GM23338 (cell line): ENCODE measurements around the gene HRAS.

Experiments used
- CREB1 ChIP-seq: fragments of 250-450 bp; sonication (Bioruptor Pico); IDR thresholded peaks from 2 replicates; pipeline ENCODE4 v1.5.0; 2020; ENCODE audit warnings: low read depth, mild to moderate bottlenecking, moderate library complexity
- EZH2 ChIP-seq: fragments of 200-600 bp; sonication (generic); IDR thresholded peaks from one replicate; pipeline ENCODE4 v1.8.0; 2017; ENCODE audit warnings: antibody characterized with exemption, mild to moderate bottlenecking, low read depth; ENCODE audit not compliant: unreplicated experiment
- EZH2phosphoT487 ChIP-seq: fragments of 200-600 bp; sonication (generic); IDR thresholded peaks from one replicate; pipeline ENCODE4 v1.8.1; 2018; ENCODE audit warnings: antibody characterized with exemption; ENCODE audit not compliant: unreplicated experiment
- JUNB ChIP-seq: IDR thresholded peaks from one replicate; pipeline ENCODE4 v1.6.1; 2016; ENCODE audit warnings: antibody characterized with exemption; ENCODE audit not compliant: unreplicated experiment
- NANOG ChIP-seq: IDR thresholded peaks from 2 replicates; pipeline ENCODE4 v1.6.1; 2016; ENCODE audit warnings: antibody characterized with exemption, borderline replicate concordance
- POLR2AphosphoS5 ChIP-seq: IDR thresholded peaks from 2 replicates; pipeline ENCODE4 v1.6.1; 2016; ENCODE audit warnings: antibody characterized with exemption, low read depth
- ZNF114 ChIP-seq: fragments of 250-450 bp; sonication (Bioruptor Pico); IDR thresholded peaks from 2 replicates; pipeline ENCODE4 v1.5.0; 2020; ENCODE audit warnings: mild to moderate bottlenecking, moderate library complexity
- ZNF331 ChIP-seq: fragments of 250-450 bp; sonication (Bioruptor Pico); IDR thresholded peaks from 2 replicates; pipeline ENCODE4 v1.5.0; 2020; ENCODE audit warnings: low read depth, mild to moderate bottlenecking, moderate library complexity
- TF ChIP-seq, protein P1 (sequence below), 2 experiments: fragments of 200-600 bp in 1 of 2; sonication (generic) in 1 of 2; conservative IDR thresholded peaks; 2 replicates each; pipeline versions ENCODE4 v1.5.1 to v1.6.1; 2016 to 2017; ENCODE audit warnings: antibody characterized with exemption in 2 of 2, low read depth in 2 of 2, mild to moderate bottlenecking in 2 of 2, moderate library complexity in 1 of 2
- TF ChIP-seq, protein P2 (sequence below): IDR thresholded peaks from one replicate; pipeline ENCODE4 v1.6.1; 2018; ENCODE audit warnings: antibody characterized with exemption; ENCODE audit not compliant: unreplicated experiment
- TF ChIP-seq, protein P3 (sequence below): IDR thresholded peaks from 2 replicates; pipeline ENCODE4 v1.6.1; 2016; ENCODE audit warnings: antibody characterized with exemption
- TF ChIP-seq, protein P4 (sequence below): fragments of 250-450 bp; sonication (Bioruptor Pico); IDR thresholded peaks from 2 replicates; pipeline ENCODE4 v1.5.0; 2020; ENCODE audit warnings: mild to moderate bottlenecking, moderate library complexity

DNA sequence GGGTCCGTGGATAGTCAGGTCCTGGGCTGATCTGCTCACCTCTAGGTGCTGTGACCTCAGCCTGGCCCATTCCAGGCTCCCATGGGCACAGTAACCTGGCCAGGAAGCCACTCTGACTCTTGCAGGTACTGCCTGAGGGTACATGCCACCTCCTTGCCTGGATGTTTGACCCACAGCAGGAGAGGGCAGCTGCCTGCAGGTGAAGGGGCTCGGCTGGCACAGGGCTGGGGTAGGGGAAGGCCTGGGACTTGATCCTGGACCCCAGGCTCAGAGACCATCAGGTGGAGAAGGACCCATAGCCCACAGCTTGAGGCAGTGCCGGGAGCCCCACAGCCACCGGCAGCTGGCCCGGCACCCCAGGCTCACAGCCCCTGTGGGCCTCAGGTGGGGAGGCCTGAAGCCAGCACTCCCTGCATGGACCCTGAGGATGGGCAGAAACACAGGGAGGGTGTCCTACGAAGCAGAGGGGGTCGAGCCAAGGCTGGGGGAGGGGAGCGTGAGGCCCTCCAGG lies 4.7 kb upstream of the HRAS start:
- TF ChIP-seq, protein P1, sequence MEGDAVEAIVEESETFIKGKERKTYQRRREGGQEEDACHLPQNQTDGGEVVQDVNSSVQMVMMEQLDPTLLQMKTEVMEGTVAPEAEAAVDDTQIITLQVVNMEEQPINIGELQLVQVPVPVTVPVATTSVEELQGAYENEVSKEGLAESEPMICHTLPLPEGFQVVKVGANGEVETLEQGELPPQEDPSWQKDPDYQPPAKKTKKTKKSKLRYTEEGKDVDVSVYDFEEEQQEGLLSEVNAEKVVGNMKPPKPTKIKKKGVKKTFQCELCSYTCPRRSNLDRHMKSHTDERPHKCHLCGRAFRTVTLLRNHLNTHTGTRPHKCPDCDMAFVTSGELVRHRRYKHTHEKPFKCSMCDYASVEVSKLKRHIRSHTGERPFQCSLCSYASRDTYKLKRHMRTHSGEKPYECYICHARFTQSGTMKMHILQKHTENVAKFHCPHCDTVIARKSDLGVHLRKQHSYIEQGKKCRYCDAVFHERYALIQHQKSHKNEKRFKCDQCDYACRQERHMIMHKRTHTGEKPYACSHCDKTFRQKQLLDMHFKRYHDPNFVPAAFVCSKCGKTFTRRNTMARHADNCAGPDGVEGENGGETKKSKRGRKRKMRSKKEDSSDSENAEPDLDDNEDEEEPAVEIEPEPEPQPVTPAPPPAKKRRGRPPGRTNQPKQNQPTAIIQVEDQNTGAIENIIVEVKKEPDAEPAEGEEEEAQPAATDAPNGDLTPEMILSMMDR (conservative IDR thresholded peaks at IDR 0.05; ENCODE audit: low read depth in 2 of 2), result no peak
- TF ChIP-seq POLR2AphosphoS5, result no peak
- TF ChIP-seq, protein P2, sequence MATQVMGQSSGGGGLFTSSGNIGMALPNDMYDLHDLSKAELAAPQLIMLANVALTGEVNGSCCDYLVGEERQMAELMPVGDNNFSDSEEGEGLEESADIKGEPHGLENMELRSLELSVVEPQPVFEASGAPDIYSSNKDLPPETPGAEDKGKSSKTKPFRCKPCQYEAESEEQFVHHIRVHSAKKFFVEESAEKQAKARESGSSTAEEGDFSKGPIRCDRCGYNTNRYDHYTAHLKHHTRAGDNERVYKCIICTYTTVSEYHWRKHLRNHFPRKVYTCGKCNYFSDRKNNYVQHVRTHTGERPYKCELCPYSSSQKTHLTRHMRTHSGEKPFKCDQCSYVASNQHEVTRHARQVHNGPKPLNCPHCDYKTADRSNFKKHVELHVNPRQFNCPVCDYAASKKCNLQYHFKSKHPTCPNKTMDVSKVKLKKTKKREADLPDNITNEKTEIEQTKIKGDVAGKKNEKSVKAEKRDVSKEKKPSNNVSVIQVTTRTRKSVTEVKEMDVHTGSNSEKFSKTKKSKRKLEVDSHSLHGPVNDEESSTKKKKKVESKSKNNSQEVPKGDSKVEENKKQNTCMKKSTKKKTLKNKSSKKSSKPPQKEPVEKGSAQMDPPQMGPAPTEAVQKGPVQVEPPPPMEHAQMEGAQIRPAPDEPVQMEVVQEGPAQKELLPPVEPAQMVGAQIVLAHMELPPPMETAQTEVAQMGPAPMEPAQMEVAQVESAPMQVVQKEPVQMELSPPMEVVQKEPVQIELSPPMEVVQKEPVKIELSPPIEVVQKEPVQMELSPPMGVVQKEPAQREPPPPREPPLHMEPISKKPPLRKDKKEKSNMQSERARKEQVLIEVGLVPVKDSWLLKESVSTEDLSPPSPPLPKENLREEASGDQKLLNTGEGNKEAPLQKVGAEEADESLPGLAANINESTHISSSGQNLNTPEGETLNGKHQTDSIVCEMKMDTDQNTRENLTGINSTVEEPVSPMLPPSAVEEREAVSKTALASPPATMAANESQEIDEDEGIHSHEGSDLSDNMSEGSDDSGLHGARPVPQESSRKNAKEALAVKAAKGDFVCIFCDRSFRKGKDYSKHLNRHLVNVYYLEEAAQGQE, result no peak
- TF ChIP-seq JUNB, result no peak
- TF ChIP-seq CREB1 (CRISPR knock-in tag), result no peak
- TF ChIP-seq EZH2, result no peak
- no peak for TF ChIP-seq EZH2phosphoT487
- TF ChIP-seq, protein P3, sequence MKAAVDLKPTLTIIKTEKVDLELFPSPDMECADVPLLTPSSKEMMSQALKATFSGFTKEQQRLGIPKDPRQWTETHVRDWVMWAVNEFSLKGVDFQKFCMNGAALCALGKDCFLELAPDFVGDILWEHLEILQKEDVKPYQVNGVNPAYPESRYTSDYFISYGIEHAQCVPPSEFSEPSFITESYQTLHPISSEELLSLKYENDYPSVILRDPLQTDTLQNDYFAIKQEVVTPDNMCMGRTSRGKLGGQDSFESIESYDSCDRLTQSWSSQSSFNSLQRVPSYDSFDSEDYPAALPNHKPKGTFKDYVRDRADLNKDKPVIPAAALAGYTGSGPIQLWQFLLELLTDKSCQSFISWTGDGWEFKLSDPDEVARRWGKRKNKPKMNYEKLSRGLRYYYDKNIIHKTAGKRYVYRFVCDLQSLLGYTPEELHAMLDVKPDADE, result no peak
- TF ChIP-seq NANOG, result no peak
- TF ChIP-seq, protein P4, sequence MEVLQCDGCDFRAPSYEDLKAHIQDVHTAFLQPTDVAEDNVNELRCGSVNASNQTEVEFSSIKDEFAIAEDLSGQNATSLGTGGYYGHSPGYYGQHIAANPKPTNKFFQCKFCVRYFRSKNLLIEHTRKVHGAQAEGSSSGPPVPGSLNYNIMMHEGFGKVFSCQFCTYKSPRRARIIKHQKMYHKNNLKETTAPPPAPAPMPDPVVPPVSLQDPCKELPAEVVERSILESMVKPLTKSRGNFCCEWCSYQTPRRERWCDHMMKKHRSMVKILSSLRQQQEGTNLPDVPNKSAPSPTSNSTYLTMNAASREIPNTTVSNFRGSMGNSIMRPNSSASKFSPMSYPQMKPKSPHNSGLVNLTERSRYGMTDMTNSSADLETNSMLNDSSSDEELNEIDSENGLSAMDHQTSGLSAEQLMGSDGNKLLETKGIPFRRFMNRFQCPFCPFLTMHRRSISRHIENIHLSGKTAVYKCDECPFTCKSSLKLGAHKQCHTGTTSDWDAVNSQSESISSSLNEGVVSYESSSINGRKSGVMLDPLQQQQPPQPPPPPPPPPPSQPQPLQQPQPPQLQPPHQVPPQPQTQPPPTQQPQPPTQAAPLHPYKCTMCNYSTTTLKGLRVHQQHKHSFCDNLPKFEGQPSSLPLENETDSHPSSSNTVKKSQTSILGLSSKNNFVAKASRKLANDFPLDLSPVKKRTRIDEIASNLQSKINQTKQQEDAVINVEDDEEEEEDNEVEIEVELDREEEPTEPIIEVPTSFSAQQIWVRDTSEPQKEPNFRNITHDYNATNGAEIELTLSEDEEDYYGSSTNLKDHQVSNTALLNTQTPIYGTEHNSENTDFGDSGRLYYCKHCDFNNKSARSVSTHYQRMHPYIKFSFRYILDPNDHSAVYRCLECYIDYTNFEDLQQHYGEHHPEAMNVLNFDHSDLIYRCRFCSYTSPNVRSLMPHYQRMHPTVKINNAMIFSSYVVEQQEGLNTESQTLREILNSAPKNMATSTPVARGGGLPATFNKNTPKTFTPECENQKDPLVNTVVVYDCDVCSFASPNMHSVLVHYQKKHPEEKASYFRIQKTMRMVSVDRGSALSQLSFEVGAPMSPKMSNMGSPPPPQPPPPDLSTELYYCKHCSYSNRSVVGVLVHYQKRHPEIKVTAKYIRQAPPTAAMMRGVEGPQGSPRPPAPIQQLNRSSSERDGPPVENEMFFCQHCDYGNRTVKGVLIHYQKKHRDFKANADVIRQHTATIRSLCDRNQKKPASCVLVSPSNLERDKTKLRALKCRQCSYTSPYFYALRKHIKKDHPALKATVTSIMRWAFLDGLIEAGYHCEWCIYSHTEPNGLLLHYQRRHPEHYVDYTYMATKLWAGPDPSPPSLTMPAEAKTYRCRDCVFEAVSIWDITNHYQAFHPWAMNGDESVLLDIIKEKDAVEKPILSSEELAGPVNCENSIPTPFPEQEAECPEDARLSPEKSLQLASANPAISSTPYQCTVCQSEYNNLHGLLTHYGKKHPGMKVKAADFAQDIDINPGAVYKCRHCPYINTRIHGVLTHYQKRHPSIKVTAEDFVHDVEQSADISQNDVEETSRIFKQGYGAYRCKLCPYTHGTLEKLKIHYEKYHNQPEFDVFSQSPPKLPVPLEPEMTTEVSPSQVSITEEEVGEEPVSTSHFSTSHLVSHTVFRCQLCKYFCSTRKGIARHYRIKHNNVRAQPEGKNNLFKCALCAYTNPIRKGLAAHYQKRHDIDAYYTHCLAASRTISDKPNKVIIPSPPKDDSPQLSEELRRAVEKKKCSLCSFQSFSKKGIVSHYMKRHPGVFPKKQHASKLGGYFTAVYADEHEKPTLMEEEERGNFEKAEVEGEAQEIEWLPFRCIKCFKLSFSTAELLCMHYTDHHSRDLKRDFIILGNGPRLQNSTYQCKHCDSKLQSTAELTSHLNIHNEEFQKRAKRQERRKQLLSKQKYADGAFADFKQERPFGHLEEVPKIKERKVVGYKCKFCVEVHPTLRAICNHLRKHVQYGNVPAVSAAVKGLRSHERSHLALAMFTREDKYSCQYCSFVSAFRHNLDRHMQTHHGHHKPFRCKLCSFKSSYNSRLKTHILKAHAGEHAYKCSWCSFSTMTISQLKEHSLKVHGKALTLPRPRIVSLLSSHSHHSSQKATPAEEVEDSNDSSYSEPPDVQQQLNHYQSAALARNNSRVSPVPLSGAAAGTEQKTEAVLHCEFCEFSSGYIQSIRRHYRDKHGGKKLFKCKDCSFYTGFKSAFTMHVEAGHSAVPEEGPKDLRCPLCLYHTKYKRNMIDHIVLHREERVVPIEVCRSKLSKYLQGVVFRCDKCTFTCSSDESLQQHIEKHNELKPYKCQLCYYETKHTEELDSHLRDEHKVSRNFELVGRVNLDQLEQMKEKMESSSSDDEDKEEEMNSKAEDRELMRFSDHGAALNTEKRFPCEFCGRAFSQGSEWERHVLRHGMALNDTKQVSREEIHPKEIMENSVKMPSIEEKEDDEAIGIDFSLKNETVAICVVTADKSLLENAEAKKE, result no peak
- no peak for TF ChIP-seq ZNF331
- no peak for TF ChIP-seq ZNF114 (CRISPR knock-in tag)
